ENCODE measurements around the gene NLGN1.
"Not testable (repeated sequence)": the region's sequence is repeated elsewhere in the genome, so short reads cannot be mapped to it uniquely, and the experiment has no call there.

Gene NLGN1

GRCh38 chr3:174193604-174194003, 796.1 kb downstream of the NLGN1 start:
- no peak for DNase-seq

GRCh38 chr3:174197416-174197815, 799.9 kb downstream of the NLGN1 start:
- DNase-seq = no peak

GRCh38 chr3:174198199-174198598, 800.7 kb downstream of the NLGN1 start:
- DNase-seq = no peak

- DNase-seq = no peak
These were observed 802.2 kb downstream of the NLGN1 start for GRCh38 chr3:174199696-174200095.

- no peak for DNase-seq
These were observed 804.6 kb downstream of the NLGN1 start for GRCh38 chr3:174202116-174202515.

- DNase-seq = no peak
These were observed 805.0 kb downstream of the NLGN1 start for GRCh38 chr3:174202561-174202960.

- DNase-seq = no peak
These were observed 807.2 kb downstream of the NLGN1 start for GRCh38 chr3:174204765-174205164.

GRCh38 chr3:174206607-174207192, 809.2 kb downstream of the NLGN1 start:
- no peak for DNase-seq

GRCh38 chr3:174208161-174208560, 810.6 kb downstream of the NLGN1 start:
- no peak for DNase-seq

GRCh38 chr3:174211896-174212295, 814.4 kb downstream of the NLGN1 start:
- DNase-seq = not testable (repeated sequence)

GRCh38 chr3:174215456-174215855, 817.9 kb downstream of the NLGN1 start:
- DNase-seq = no peak

- DNase-seq = no peak
These were observed 818.5 kb downstream of the NLGN1 start for GRCh38 chr3:174216019-174216418.

- no peak for DNase-seq
These were observed 819.6 kb downstream of the NLGN1 start for GRCh38 chr3:174216946-174217718.

GRCh38 chr3:174218016-174218415, 820.5 kb downstream of the NLGN1 start:
- DNase-seq = no peak

GRCh38 chr3:174219738-174220137, 822.2 kb downstream of the NLGN1 start:
- DNase-seq = no peak

GRCh38 chr3:174220775-174221554, 823.4 kb downstream of the NLGN1 start:
- no peak for DNase-seq

- no peak for DNase-seq
These were observed 825.5 kb downstream of the NLGN1 start for GRCh38 chr3:174223042-174223441.

GRCh38 chr3:174223626-174224025, 826.1 kb downstream of the NLGN1 start:
- DNase-seq = no peak

GRCh38 chr3:174229916-174230315, 832.4 kb downstream of the NLGN1 start:
- DNase-seq = no peak

- not testable (repeated sequence) for DNase-seq
These were observed 834.6 kb downstream of the NLGN1 start for GRCh38 chr3:174232028-174232657.

- no peak for DNase-seq
These were observed 835.3 kb downstream of the NLGN1 start for GRCh38 chr3:174232658-174233429.

- no peak for DNase-seq
These were observed 836.0 kb downstream of the NLGN1 start for GRCh38 chr3:174233511-174233910.
